ENCODE results near the gene PBX4.

DNA sequence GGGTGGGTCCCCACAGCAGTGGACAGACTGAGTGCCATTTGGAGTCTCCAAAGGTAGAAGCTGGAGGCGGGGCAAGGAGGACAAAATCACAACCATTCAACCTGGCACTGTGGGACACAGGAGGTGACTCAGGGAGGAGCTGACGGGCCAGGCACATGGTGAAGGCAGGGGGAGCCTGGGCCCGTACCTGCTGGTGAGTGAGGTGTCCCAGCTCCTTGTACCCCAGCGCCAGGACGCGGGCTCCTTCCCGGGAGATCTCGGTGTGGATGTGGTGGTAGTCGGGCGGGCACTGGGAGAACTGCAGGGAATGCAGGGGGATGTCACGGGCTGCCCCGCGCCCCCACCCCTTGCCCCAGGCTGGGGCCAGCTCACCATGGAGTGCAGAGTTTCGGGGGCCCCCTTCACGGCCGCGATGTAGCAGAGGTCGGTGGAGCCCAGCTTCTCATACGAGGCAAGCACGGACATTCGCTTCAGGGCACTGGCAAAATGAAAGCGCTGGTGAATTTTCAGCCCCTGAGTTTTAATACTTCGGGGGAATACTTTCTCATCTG is 35.2 kb upstream of the PBX4 start:
- TF ChIP-seq, protein P1, sequence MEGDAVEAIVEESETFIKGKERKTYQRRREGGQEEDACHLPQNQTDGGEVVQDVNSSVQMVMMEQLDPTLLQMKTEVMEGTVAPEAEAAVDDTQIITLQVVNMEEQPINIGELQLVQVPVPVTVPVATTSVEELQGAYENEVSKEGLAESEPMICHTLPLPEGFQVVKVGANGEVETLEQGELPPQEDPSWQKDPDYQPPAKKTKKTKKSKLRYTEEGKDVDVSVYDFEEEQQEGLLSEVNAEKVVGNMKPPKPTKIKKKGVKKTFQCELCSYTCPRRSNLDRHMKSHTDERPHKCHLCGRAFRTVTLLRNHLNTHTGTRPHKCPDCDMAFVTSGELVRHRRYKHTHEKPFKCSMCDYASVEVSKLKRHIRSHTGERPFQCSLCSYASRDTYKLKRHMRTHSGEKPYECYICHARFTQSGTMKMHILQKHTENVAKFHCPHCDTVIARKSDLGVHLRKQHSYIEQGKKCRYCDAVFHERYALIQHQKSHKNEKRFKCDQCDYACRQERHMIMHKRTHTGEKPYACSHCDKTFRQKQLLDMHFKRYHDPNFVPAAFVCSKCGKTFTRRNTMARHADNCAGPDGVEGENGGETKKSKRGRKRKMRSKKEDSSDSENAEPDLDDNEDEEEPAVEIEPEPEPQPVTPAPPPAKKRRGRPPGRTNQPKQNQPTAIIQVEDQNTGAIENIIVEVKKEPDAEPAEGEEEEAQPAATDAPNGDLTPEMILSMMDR (IDR thresholded peaks at IDR 0.05), result no peak
- TF ChIP-seq POLR2A (IDR thresholded peaks at IDR 0.05), result no peak

All from uterus (tissue), 2 donors.